Stimulated activated effector memory CD8-positive, alpha-beta T cell treated with anti-CD3 and anti-CD28 coated beads, Interleukin-12 subunit alpha, Interleukin-12 subunit beta, amount 100 ng/mL, for 72 hours (primary cell): ENCODE measurements around the gene GALK1.
A peak's percentile ranks its signal among the peaks of the same experiment; 100 is the strongest.

Source experiments
- ATAC-seq: fragments of 150-1000 bp; cut with Tn5 transposase; 2 replicates; pipeline ENCODE4 v1.10.0; 2021
- DNase-seq, 2 donors: peaks; one replicate each; pipeline ENCODE4 v3.0.0; 2021 to 2022; ENCODE audit warnings: low spot score in 2 of 2
- H3K27ac Mint-ChIP-seq: one replicate; pipeline ENCODE4 v1.8.0; 2022; ENCODE audit warnings: mild to moderate bottlenecking, mixed read lengths
- H3K36me3 Mint-ChIP-seq: one replicate; pipeline ENCODE4 v1.8.0; 2022; ENCODE audit warnings: mild to moderate bottlenecking, mixed read lengths
- H3K4me1 Mint-ChIP-seq: one replicate; pipeline ENCODE4 v1.8.0; 2022; ENCODE audit warnings: mixed read lengths
- H3K4me3 Mint-ChIP-seq: one replicate; pipeline ENCODE4 v1.8.0; 2022; ENCODE audit warnings: mild to moderate bottlenecking, mixed read lengths
- H3K9me3 Mint-ChIP-seq: one replicate; pipeline ENCODE4 v1.8.0; 2022; ENCODE audit warnings: mixed read lengths

The GALK1 gene

DNA sequence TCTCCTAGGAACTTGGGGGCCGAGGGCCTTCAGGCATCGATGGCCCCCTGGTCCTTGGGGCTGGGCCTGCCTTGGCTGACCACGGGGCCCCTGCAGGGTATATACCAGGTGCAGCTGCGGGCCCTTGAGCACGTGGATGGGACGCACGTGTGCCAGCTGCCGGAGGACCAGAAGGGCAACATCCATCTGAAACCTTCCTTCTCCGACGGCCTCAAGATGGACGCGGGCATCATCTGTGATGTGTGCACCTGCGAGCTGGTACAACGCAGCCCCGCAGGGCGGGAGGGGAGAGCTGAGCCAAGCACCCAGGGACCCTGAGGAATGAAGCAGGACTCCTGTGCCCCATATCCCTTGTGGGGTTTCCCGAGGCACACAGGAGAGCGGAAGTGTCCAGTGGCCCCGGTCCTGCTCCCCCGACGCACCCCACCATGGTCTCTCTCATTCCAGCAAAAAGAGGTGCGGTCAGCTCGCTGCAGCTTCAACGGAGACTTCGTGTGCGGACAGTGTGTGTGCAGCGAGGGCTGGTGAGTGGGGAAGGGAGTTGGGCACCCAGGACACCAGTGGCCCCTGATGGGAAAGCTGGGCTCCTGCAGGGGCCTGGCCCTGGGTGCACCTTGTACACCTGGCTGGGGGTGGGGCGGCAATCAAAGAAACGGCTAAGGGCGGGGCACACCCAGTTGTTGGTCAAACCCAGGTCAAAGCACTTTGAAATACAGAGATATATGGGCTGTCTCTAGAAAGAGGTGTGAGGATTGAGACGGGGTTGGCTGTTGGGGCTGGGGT lies 33.1 kb downstream of the GALK1 start:
- Mint-ChIP-seq H3K4me3 (no peak overlapping the region), H3K36me3 (no peaks in the 10 kb centered on the region), H3K27ac (no peak overlapping the region), H3K9me3 (no peaks in the 10 kb centered on the region), H3K4me1 (peaks cover 8% of the 10 kb centered on the region)
- DNase-seq (no peak), ATAC-seq (no peak)

DNA sequence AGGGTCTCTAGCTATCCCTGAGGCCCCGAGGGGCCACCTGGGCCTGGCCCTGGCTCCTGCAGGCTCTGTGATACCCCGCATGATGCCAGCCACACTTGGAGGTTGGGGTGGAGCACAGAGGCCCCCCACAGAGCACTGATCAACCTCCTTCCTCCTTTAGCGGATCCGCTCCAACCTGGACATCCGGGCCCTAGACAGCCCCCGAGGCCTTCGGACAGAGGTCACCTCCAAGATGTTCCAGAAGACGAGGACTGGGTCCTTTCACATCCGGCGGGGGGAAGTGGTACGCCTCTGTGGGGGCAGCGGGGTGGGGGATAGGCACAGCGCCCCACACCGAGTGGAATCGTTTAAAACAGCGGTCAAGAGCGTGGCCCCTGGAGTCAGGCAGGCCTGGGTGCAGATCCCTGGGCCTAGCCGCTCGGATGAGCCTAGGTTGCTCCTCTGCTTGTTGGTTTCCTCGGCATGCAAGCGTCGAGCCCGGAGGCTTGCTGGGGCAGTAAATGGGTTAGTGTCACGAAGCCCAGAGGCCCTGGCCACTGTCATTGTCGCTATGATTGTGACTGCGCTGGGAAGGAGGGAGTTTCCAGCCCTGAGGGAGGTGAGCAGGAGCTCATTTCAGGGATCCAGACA lies 33.8 kb downstream of the GALK1 start:
- Mint-ChIP-seq H3K27ac (no peak overlapping the region), H3K4me1 (peaks cover 8% of the 10 kb centered on the region), H3K9me3 (no peaks in the 10 kb centered on the region), H3K36me3 (no peaks in the 10 kb centered on the region), H3K4me3 (no peak overlapping the region)
- ATAC-seq (no peak), DNase-seq (no peak)

DNA sequence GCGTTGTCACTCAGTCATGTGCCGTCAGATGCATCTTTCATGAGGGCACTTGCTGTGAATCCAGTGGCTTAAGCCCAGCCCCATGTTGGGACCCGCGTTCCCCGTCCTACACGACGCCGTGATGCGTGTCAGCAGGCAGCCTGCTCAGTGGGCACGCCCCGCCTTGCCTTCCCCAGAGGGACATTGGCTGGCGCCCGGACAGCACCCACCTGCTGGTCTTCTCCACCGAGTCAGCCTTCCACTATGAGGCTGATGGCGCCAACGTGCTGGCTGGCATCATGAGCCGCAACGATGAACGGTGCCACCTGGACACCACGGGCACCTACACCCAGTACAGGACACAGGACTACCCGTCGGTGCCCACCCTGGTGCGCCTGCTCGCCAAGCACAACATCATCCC lies 34.9 kb downstream of the GALK1 start:
- Mint-ChIP-seq H3K36me3 (no peaks in the 10 kb centered on the region), H3K4me1 (peaks cover 8% of the 10 kb centered on the region), H3K9me3 (no peaks in the 10 kb centered on the region), H3K4me3 (no peak overlapping the region), H3K27ac (no peak overlapping the region)
- DNase-seq (no peak), ATAC-seq (no peak)

DNA sequence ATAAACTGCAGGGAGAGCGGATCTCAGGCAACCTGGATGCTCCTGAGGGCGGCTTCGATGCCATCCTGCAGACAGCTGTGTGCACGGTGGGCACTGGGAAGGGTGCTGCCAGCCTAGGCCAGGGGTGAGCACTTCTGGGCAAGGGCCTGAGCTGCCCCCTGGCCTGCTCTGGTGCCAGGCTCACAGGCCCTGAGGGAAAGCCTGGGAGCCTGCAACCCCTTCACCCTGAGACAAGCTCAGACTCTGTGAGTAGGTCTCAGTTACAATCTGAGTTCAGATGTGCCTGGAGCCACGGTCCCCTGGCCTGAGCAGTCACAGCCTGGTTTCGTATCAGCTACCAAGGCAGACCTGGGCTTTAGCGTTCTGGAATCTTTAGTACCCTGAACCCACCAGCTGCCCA lies 35.6 kb downstream of the GALK1 start:
- DNase-seq (no peak), ATAC-seq (peak; percentile 14)
- no peaks in the 10 kb centered on the region for H3K36me3 Mint-ChIP-seq
- no peaks in the 10 kb centered on the region for H3K9me3 Mint-ChIP-seq
- no peak overlapping the region for H3K4me3 Mint-ChIP-seq
- H3K27ac Mint-ChIP-seq: no peak overlapping the region
- peaks cover 3% of the 10 kb centered on the region for H3K4me1 Mint-ChIP-seq

DNA sequence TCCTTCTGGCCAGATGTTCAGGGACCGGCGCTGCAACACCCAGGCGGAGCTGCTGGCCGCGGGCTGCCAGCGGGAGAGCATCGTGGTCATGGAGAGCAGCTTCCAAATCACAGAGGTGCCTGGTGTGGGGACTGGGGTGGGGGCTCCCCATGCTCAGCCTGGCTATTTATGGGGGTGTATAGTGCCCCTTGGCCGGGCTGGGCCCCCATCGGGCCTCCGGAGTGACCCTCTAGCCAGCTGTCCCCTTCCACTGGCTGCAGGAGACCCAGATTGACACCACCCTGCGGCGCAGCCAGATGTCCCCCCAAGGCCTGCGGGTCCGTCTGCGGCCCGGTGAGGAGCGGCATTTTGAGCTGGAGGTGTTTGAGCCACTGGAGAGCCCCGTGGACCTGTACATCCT lies 37.6 kb downstream of the GALK1 start:
- no peak for DNase-seq
- ATAC-seq: no peak
- no peak overlapping the region for H3K4me3 Mint-ChIP-seq
- no peaks in the 10 kb centered on the region for H3K4me1 Mint-ChIP-seq
- no peaks in the 10 kb centered on the region for H3K36me3 Mint-ChIP-seq
- H3K27ac Mint-ChIP-seq: no peak overlapping the region
- no peaks in the 10 kb centered on the region for H3K9me3 Mint-ChIP-seq

DNA sequence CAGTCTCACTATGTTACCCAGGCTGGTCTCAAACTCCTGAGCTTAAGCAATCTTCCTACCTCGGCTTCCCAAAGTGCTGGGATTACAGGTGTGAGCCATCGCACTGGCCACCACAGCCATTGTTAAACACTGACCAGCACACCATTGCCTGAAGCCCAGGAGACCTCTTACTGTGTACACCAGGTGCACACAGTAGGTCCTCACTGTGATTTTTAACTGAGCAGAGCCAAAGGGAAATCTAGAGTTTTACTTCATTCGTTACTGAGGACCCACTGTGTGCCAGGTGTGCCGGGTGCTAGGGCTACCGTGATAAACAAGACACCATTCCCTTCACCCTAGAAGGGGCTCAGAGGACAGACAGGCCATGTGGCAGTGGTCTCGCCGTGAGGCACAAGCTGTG lies 39.5 kb downstream of the GALK1 start:
- Mint-ChIP-seq H3K4me3 (no peak overlapping the region), H3K9me3 (no peaks in the 10 kb centered on the region), H3K4me1 (peaks cover 3% of the 10 kb centered on the region), H3K36me3 (no peaks in the 10 kb centered on the region), H3K27ac (no peak overlapping the region)
- DNase-seq (no peak), ATAC-seq (no peak)

DNA sequence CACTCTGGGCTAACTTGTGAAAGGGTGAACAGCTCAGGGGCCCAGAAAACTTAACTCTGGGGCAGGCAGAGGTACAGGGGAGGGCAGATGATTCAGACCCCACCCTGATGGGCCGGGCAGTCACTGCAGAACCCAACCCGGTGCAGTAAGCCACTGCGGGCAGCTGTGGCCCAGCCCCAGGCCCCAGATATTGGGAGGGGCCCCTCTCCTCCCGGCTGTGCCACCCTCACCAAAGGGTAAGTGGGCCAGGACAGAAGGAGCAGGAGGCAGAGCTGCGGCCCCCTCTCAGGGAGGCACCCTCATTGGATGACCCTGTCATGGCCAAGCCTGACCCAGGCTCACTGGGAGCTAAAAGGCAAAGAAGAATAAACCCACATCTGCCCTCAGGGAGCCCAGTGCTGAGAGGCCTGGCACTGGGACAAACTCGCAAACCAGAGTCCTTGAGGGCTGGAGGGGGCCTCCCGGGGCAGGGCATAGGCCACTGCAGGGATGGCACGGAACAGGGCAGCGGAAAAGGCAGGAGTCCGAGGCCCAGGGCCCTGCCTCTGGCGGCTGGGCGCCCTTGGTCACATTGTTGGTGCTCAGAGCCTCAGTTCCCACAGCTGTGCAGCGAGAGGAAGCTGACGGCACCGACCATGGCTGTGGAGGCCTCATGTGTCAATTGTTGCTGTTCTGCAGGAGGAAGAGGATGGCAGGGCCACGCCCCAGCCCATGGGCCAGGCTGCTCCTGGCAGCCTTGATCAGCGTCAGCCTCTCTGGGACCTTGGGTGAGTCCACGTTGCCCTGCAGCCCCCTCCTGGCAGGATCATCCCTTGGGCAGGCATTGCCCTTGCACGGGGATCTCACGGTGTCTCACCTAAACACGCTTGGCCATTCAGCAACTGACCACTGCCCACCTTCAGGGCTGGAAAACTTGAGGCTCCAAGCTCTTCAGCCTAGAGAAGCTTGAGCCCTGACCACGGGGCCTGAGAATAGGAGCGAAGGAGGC lies 40.7 kb downstream of the GALK1 start:
- H3K4me3 Mint-ChIP-seq: no peak overlapping the region
- DNase-seq (no peak), ATAC-seq (no peak)
- no peaks in the 10 kb centered on the region for H3K9me3 Mint-ChIP-seq
- peaks cover 6% of the 10 kb centered on the region for H3K4me1 Mint-ChIP-seq
- no peak overlapping the region for H3K27ac Mint-ChIP-seq
- H3K36me3 Mint-ChIP-seq: no peaks in the 10 kb centered on the region

DNA sequence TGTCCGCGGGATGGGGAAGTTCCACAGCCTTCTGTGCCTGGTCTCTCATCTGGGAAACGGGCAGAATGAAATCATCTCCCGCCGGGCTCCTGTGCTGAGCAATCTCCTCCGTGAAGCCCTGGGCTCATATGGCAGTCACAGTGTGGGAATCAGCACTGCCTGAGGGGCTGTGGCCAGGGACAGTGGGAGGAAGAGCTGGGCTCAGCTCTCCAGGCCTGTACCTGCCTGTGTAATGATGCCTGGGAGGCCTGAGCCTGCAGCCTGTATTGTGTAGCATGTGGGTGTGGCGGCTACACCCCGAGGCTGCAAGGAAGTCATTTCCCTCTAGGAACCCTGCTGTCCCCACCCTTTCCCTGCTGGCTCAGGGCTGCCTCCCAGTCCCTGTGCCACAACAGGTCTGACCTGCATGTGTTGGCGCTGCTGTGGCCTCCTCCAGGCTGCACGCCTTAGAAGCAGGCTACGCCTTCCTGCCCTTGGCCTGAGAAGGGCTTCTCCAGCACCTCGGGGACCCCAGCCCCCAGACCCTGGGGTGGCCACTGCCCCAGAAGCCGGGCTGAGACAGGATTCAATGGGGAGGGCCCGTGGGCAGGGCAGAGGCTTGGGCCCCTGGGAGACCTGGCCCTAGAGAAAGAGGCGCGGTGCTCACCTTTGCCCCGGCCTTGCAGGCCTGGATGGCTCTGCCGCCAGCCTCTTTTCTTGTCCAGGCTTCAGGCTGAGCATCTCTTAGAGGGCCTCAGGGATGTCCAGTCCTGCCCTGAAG lies 41.6 kb downstream of the GALK1 start:
- Mint-ChIP-seq H3K4me3 (no peak overlapping the region), H3K36me3 (no peaks in the 10 kb centered on the region), H3K9me3 (no peaks in the 10 kb centered on the region), H3K27ac (no peak overlapping the region), H3K4me1 (peaks cover 6% of the 10 kb centered on the region)
- ATAC-seq: no peak
- no peak for DNase-seq

DNA sequence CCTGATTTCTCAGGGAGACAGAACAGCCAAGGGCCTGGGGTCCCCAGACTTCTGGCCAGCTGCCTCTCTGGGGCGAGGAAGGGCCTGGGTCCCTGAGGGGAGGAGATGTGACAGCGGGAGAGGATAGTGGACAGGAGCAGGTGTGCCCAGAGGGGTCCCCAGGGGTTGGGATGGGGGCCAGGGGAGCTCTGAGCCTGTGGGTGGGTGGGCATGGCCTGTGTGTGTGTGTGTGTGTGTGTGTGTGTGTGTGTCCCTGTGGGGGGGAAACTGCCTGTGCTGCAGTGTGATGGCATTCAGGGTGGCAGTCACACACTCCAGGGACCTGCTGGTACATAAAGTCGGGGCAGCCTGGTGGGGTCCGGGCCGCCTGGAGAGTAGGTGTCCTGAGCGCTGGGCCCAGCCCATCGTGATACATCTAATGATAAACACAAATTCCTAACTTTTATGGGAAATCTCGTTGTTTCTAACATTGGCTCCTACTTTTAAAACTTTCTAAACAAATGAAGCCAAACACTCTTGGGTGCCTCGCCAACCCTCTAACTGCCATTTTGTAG lies 42.4 kb downstream of the GALK1 start:
- Mint-ChIP-seq H3K4me1 (peaks cover 6% of the 10 kb centered on the region), H3K9me3 (no peaks in the 10 kb centered on the region), H3K36me3 (no peaks in the 10 kb centered on the region), H3K27ac (no peak overlapping the region), H3K4me3 (no peak overlapping the region)
- ATAC-seq: no peak
- no peak for DNase-seq

DNA sequence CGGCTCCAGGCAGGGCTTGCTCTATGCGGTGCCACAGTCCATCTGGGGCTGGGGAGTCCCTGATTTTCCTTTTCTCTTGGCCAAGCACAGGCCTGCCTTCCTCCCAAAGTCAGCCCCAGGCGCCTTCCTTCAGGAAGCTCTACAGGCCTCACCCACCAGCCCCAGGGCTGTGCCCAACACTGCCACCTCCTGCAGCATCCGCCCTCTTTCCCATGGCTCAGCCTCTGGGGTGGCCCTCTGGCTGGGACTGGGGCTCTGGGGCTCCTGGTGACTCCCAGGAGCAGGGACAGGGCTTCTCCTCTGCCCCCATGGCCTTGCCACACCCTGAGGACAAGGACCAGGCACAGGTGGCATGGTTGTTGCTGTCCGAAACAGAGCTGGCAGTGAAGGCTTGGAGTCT lies 42.9 kb downstream of the GALK1 start:
- Mint-ChIP-seq H3K9me3 (no peaks in the 10 kb centered on the region), H3K27ac (no peak overlapping the region), H3K4me1 (peaks cover 6% of the 10 kb centered on the region), H3K36me3 (no peaks in the 10 kb centered on the region), H3K4me3 (peak overlapping the region; percentile 53)
- DNase-seq (no peak), ATAC-seq (no peak)

DNA sequence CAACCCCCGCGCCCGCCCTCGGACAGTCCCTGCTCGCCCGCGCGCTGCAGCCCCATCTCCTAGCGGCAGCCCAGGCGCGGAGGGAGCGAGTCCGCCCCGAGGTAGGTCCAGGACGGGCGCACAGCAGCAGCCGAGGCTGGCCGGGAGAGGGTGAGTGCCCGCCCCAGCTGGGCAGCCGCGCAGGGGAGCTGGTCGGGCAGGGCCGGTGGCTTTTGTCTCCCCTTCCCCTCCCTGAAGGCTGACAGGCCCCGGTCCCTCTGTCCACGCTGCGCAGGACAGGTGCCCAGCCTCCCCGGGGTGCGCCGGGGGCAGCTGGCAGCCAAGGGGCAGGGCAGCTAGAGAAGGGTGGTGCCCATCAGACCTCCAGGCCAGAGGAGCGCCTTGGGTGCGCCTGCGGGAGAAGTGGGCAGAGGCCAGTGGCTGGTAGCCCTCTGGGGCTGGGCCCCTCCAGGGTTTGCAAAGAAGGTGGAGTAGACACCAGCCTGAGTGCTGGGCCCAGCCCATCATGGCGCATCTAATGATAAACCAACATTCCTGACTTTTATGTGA lies 43.5 kb downstream of the GALK1 start:
- no peak overlapping the region for H3K27ac Mint-ChIP-seq
- peaks cover 6% of the 10 kb centered on the region for H3K4me1 Mint-ChIP-seq
- no peaks in the 10 kb centered on the region for H3K36me3 Mint-ChIP-seq
- H3K4me3 Mint-ChIP-seq: peak overlapping the region; percentile 53
- ATAC-seq: peak; percentile 52
- no peaks in the 10 kb centered on the region for H3K9me3 Mint-ChIP-seq
- no peak for DNase-seq

DNA sequence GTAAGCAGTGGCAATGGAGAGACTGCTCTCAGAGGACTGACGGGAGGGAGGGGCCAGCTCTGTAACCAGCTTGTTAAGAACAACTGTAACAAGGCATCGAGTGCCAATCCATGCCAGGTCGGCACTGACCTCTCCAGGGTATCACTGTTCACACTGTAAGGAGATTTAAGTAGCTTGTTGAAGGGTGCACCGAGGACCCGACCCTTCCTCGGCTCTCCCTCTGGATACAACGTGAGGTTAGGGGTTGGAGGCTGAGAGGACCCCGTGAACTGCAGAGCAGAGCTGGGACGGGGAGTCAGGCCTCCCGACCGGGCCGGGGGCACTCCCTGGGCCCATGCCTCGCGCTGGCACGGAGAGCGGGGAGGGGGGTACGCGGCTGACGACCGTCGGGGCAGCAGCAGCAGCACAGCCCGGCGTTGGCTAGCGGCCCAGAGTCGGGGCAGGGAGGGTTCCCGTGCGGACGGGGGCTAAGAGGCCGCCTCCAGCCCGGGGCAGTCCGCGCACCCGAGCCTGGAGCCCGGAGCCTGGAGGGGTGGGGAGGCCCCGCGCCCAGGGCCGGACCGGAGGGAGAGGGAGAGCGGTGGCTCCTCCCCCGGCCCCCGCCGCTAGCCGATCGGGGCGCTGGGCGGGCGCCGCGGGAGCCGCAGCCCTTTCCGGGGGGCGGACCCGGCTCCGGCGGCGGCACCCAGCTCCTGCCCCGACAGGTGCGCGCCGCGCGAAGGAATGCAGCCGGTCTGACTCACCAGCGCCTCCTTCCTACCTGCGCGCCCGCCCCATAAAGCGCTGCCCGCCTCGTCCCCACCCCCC lies 44.1 kb downstream of the GALK1 start, which contains the start of gene ITGB4:
TSS of gene ITGB4 (plus strand) at position 804 of the 807 bp plus-strand sequence. CDS start 3,245 bp downstream, outside the sequence.
- ATAC-seq (peak; percentile 82), DNase-seq (peak; percentile 42 to 68)
- Mint-ChIP-seq H3K36me3 (no peaks in the 10 kb centered on the region), H3K4me3 (peak within 1 kb of the TSS; percentile 74), H3K9me3 (no peaks in the 10 kb centered on the region), H3K27ac (peak within 1 kb of the TSS; percentile 45), H3K4me1 (peaks cover 6% of the 10 kb centered on the region)

DNA sequence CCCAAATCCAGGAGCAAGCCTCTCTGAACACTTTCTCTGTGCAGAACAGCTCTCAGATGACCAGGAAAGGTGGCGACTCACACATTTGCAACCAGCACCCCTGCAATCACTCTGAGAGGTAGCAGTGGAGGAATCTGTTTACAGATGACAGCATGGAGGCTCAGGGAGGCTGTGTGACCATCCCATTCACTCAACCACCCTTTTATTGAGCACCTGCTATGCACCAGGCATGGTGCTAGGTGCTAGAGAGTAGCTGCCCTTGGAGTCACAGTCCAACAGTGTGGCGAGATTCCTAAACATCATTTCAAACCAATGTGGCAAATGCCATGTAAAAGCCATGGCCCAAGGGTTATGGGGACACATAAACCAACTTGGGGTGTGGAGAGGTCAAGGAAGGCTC lies 45.3 kb downstream of the GALK1 start:
- Mint-ChIP-seq H3K4me3 (peak overlapping the region; percentile 74), H3K27ac (no peak overlapping the region), H3K4me1 (peaks cover 6% of the 10 kb centered on the region), H3K36me3 (no peaks in the 10 kb centered on the region), H3K9me3 (no peaks in the 10 kb centered on the region)
- ATAC-seq: no peak
- DNase-seq: no peak

DNA sequence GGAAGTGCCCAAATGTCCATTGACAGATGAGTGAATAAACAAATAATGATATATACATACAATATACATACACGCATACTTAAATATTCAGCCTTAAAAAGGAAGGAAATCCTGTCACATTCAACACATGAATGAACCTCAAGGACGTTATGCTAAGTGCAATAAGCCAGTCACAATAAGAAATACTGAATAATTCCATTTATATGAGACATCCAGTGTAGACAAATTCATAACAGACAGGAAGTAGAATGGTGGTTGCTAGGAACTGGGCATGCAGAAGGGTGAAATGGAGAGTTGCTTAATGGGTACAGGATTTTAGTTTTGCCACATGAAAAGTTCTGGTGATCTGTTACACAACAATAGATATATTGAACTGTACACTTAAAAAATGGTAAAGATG lies 52.5 kb downstream of the GALK1 start:
- Mint-ChIP-seq H3K4me1 (no peaks in the 10 kb centered on the region), H3K4me3 (no peak overlapping the region), H3K27ac (no peak overlapping the region), H3K9me3 (no peaks in the 10 kb centered on the region), H3K36me3 (peaks cover 16% of the 10 kb centered on the region)
- ATAC-seq (no peak), DNase-seq (no peak)
